Neural cell (in vitro differentiated cells): ENCODE measurements around the gene FYB1.

ENCODE experiments used
- EP300 ChIP-seq: fragments of 450-650 bp; conservative IDR thresholded peaks from 2 replicates; pipeline ENCODE4 v1.6.1; 2014; ENCODE audit warnings: antibody characterized with exemption, mild to moderate bottlenecking, moderate library complexity; ENCODE audit not compliant: poor library complexity, severe bottlenecking
- EZH2 ChIP-seq: fragments of 200-600, 300-800 bp; shearing (Covaris generic), sonication (generic); IDR thresholded peaks from 2 replicates; pipeline ENCODE4 v1.6.1; 2014; ENCODE audit warnings: antibody characterized with exemption, low read length, borderline replicate concordance, mild to moderate bottlenecking; ENCODE audit not compliant: insufficient read depth, poor library complexity, severe bottlenecking
- MXI1 ChIP-seq: fragments of 450-650 bp; conservative IDR thresholded peaks from 2 replicates; pipeline ENCODE4 v1.6.1; 2014; ENCODE audit warnings: antibody characterized with exemption, mild to moderate bottlenecking; ENCODE audit not compliant: poor library complexity, severe bottlenecking
- POLR2AphosphoS5 ChIP-seq: IDR thresholded peaks from 2 replicates; pipeline ENCODE4 v1.6.1; 2012
- RAD21 ChIP-seq: fragments of 450-650 bp; conservative IDR thresholded peaks from 2 replicates; pipeline ENCODE4 v1.6.1; 2014; ENCODE audit warnings: antibody characterized with exemption, mild to moderate bottlenecking, moderate library complexity
- SMC3 ChIP-seq: fragments of 450-650 bp; conservative IDR thresholded peaks from 2 replicates; pipeline ENCODE4 v1.6.1; 2014; ENCODE audit warnings: antibody characterized with exemption, mild to moderate bottlenecking, moderate library complexity; ENCODE audit not compliant: poor library complexity
- TAF1 ChIP-seq: IDR thresholded peaks from 2 replicates; pipeline ENCODE4 v1.6.1; 2012; ENCODE audit warnings: low read depth
- TF ChIP-seq, protein P1 (sequence below): fragments of 450-650 bp; IDR thresholded peaks from 2 replicates; pipeline ENCODE4 v1.5.1; 2014; ENCODE audit warnings: antibody characterized with exemption, mild to moderate bottlenecking, moderate library complexity; ENCODE audit not compliant: poor library complexity, severe bottlenecking
- TF ChIP-seq, protein P2 (sequence below): IDR thresholded peaks from 2 replicates; pipeline ENCODE4 v1.6.1; 2012; ENCODE audit warnings: borderline replicate concordance

DNA sequence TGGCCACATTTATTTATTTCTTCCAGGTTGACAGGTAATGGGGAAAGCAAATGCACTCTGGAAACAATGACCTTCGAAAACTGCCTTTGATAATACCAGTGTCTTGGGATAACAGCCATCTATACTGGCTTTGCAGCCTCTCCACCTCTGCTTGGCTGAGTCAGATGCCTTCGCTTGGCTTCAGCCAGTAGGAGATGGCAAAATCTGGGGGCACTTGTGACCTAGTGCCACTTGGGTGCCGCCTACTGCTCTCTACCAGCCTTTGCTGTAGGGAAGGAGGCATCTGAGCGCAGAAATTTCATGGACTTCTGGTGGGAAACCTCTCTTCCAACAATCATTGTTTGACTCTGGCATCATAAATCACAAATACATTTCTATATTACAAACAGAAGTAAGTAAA is 21.8 kb downstream of the FYB1 start:
- TF ChIP-seq, protein P1, sequence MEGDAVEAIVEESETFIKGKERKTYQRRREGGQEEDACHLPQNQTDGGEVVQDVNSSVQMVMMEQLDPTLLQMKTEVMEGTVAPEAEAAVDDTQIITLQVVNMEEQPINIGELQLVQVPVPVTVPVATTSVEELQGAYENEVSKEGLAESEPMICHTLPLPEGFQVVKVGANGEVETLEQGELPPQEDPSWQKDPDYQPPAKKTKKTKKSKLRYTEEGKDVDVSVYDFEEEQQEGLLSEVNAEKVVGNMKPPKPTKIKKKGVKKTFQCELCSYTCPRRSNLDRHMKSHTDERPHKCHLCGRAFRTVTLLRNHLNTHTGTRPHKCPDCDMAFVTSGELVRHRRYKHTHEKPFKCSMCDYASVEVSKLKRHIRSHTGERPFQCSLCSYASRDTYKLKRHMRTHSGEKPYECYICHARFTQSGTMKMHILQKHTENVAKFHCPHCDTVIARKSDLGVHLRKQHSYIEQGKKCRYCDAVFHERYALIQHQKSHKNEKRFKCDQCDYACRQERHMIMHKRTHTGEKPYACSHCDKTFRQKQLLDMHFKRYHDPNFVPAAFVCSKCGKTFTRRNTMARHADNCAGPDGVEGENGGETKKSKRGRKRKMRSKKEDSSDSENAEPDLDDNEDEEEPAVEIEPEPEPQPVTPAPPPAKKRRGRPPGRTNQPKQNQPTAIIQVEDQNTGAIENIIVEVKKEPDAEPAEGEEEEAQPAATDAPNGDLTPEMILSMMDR, result no peak
- TF ChIP-seq RAD21 (no peak), EZH2 (no peak), SMC3 (no peak), EP300 (no peak), TAF1 (no peak), MXI1 (no peak), POLR2AphosphoS5 (no peak)
- TF ChIP-seq, protein P2, sequence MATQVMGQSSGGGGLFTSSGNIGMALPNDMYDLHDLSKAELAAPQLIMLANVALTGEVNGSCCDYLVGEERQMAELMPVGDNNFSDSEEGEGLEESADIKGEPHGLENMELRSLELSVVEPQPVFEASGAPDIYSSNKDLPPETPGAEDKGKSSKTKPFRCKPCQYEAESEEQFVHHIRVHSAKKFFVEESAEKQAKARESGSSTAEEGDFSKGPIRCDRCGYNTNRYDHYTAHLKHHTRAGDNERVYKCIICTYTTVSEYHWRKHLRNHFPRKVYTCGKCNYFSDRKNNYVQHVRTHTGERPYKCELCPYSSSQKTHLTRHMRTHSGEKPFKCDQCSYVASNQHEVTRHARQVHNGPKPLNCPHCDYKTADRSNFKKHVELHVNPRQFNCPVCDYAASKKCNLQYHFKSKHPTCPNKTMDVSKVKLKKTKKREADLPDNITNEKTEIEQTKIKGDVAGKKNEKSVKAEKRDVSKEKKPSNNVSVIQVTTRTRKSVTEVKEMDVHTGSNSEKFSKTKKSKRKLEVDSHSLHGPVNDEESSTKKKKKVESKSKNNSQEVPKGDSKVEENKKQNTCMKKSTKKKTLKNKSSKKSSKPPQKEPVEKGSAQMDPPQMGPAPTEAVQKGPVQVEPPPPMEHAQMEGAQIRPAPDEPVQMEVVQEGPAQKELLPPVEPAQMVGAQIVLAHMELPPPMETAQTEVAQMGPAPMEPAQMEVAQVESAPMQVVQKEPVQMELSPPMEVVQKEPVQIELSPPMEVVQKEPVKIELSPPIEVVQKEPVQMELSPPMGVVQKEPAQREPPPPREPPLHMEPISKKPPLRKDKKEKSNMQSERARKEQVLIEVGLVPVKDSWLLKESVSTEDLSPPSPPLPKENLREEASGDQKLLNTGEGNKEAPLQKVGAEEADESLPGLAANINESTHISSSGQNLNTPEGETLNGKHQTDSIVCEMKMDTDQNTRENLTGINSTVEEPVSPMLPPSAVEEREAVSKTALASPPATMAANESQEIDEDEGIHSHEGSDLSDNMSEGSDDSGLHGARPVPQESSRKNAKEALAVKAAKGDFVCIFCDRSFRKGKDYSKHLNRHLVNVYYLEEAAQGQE, result no peak
